GM23338 (cell line): ENCODE data around the gene CAPN9. TPM values are rescaled to one million over a fixed set of nuclear protein-coding genes. Genes with fewer than 3 reads are reported as not detected.
A peak's percentile ranks its signal among the peaks of the same experiment; 100 is the strongest.

Experiments used
- ATAC-seq: fragments of 200-7000 bp; cut with Tn5 transposase; 3 replicates; pipeline ENCODE4 v1.9.1; 2020
- DNase-seq: peaks from one replicate; pipeline ENCODE4 v3.0.0-alpha.2; 2015; ENCODE audit warnings: low spot score
- H2AFZ ChIP-seq: fragments of 200-600 bp; sonication (generic); 2 replicates; pipeline ENCODE4 v1.8.0; 2016; ENCODE audit warnings: antibody characterized with exemption, mild to moderate bottlenecking, moderate library complexity
- H3F3A ChIP-seq: fragments of 200-600 bp; sonication (generic); replicated peaks from 2 replicates; pipeline ENCODE4 v1.8.0; 2017; ENCODE audit warnings: antibody characterized with exemption, mixed run types, low read depth
- H3K27ac ChIP-seq: fragments of 200-600 bp; sonication (generic); 2 replicates; pipeline ENCODE4 v1.6.1; 2016; ENCODE audit warnings: low read depth
- H3K27me3 ChIP-seq: fragments of 200-600 bp; sonication (generic); 2 replicates; pipeline ENCODE4 v1.8.0; 2016; ENCODE audit warnings: mild to moderate bottlenecking, mixed run types, moderate library complexity; ENCODE audit not compliant: insufficient read depth
- H3K36me3 ChIP-seq: fragments of 200-600 bp; sonication (generic); 2 replicates; pipeline ENCODE4 v1.8.0; 2016; ENCODE audit warnings: mild to moderate bottlenecking; ENCODE audit not compliant: insufficient read depth
- H3K4me1 ChIP-seq: fragments of 200-600 bp; sonication (generic); 2 replicates; pipeline ENCODE4 v1.8.0; 2016; ENCODE audit warnings: mild to moderate bottlenecking, moderate library complexity; ENCODE audit not compliant: insufficient read depth
- H3K4me2 ChIP-seq: fragments of 200-600 bp; sonication (generic); 2 replicates; pipeline ENCODE4 v1.7.1; 2017; ENCODE audit warnings: mixed run types
- H3K4me3 ChIP-seq: fragments of 200-600 bp; sonication (generic); 2 replicates; pipeline ENCODE4 v1.6.1; 2016; ENCODE audit warnings: mixed run types
- H3K79me2 ChIP-seq: fragments of 200-600 bp; sonication (generic); replicated peaks from 2 replicates; pipeline ENCODE4 v1.8.0; 2017; ENCODE audit warnings: mild to moderate bottlenecking; ENCODE audit not compliant: insufficient read depth
- H3K9me2 ChIP-seq: fragments of 200-600 bp; sonication (generic); 2 replicates; pipeline ENCODE4 v1.8.0; 2017; ENCODE audit not compliant: insufficient read depth
- H4K20me1 ChIP-seq: fragments of 200-600 bp; sonication (generic); replicated peaks from 2 replicates; pipeline ENCODE4 v1.8.0; 2017; ENCODE audit warnings: mild to moderate bottlenecking; ENCODE audit not compliant: insufficient read depth
- H3K27ac Mint-ChIP-seq: 2 replicates; pipeline ENCODE4 v1.8.0; 2020; ENCODE audit warnings: inconsistent platforms, mild to moderate bottlenecking, moderate library complexity, mixed read lengths
- H3K27me3 Mint-ChIP-seq: 3 replicates; pipeline ENCODE4 v1.8.0; 2022; ENCODE audit warnings: low read depth, mild to moderate bottlenecking, moderate library complexity, mixed read lengths, inconsistent platforms; ENCODE audit not compliant: insufficient read depth, poor library complexity
- H3K36me3 Mint-ChIP-seq: 3 replicates; pipeline ENCODE4 v1.8.0; 2021; ENCODE audit warnings: low read depth, mild to moderate bottlenecking, inconsistent platforms, moderate library complexity, mixed read lengths
- H3K4me1 Mint-ChIP-seq: 3 replicates; pipeline ENCODE4 v1.8.0; 2020; ENCODE audit warnings: mild to moderate bottlenecking, inconsistent platforms, mixed read lengths
- H3K4me3 Mint-ChIP-seq: 3 replicates; pipeline ENCODE4 v1.8.0; 2021; ENCODE audit warnings: moderate library complexity, mild to moderate bottlenecking, inconsistent platforms, mixed read lengths
- H3K9me3 Mint-ChIP-seq: 3 replicates; pipeline ENCODE4 v1.8.0; 2020; ENCODE audit warnings: moderate library complexity, mild to moderate bottlenecking, inconsistent platforms, mixed read lengths
- CTCF ChIP-seq, 2 experiments: fragments of 200-600 bp in 1 of 2; sonication (generic) in 1 of 2; conservative IDR thresholded peaks; 2 replicates each; pipeline versions ENCODE4 v1.5.1 to v1.6.1; 2016 to 2017; ENCODE audit warnings: antibody characterized with exemption in 2 of 2, low read depth in 2 of 2, mild to moderate bottlenecking in 2 of 2, moderate library complexity in 1 of 2
- POLR2AphosphoS5 ChIP-seq: IDR thresholded peaks from 2 replicates; pipeline ENCODE4 v1.6.1; 2016; ENCODE audit warnings: antibody characterized with exemption, low read depth
- REST ChIP-seq: IDR thresholded peaks from one replicate; pipeline ENCODE4 v1.6.1; 2018; ENCODE audit warnings: antibody characterized with exemption; ENCODE audit not compliant: unreplicated experiment
- STAT1 ChIP-seq: IDR thresholded peaks from one replicate; pipeline ENCODE4 v1.6.1; 2016; ENCODE audit warnings: antibody characterized with exemption; ENCODE audit not compliant: unreplicated experiment
- ZNF462 ChIP-seq: fragments of 250-450 bp; sonication (Bioruptor Pico); IDR thresholded peaks from 2 replicates; pipeline ENCODE4 v1.5.0; 2020; ENCODE audit warnings: mild to moderate bottlenecking, moderate library complexity
- polyA plus RNA-seq: library from polyadenylated mRNA; unstranded; fragments of >200 nt; fragmentation: Nextera tagmentation; extraction: Ambion mirVana; gene quantifications from 2 replicates; pipeline ENCODE4 v1.2.1, GENCODE V29; 2016
- total RNA-seq: library from RNA; depleted of rRNA; stranded (reverse); fragments of >200 nt; shearing (Covaris generic); gene quantifications from 2 replicates; pipeline ENCODE4 v1.2.3, GENCODE V29; 2014

Gene CAPN9
- total and polyA plus RNA-seq, 2 experiments from 2014 or later: 0.07 TPM; not detected in 1

- TF ChIP-seq STAT1 (no peak), CTCF (conservative IDR thresholded peaks at IDR 0.05; ENCODE audit: low read depth in 2 of 2) (peak; percentile 68 to 93)
- H3K27ac Mint-ChIP-seq: no peak overlapping the region
Observed at GRCh38 chr1:230797942-230798365, 50.8 kb downstream of the CAPN9 start.

GRCh38 chr1:230798491-230798890 lies 51.3 kb downstream of the CAPN9 start:
- H3K27me3 Mint-ChIP-seq: no peaks in the 10 kb centered on the region
- no peak for ATAC-seq
- TF ChIP-seq ZNF462 (CRISPR knock-in tag) (no peak), POLR2AphosphoS5 (no peak), REST (no peak), CTCF (conservative IDR thresholded peaks at IDR 0.05; ENCODE audit: low read depth in 2 of 2) (no peak)

More at GRCh38 chr1:230797942-230798365, 50.8 kb downstream of the CAPN9 start:
- H3K36me3 ChIP-seq: no peaks in the 10 kb centered on the region
- Mint-ChIP-seq H3K27me3 (no peaks in the 10 kb centered on the region), H3K36me3 (no peaks in the 10 kb centered on the region), H3K4me1 (peaks cover 3% of the 10 kb centered on the region; the same call in 2 of the 3 replicates), H3K4me3 (no peak overlapping the region), H3K9me3 (no peaks in the 10 kb centered on the region)
- DNase-seq: peak; percentile 86
- no peak overlapping the region for H2AFZ ChIP-seq
- no peaks in the 10 kb centered on the region for H3K4me1 ChIP-seq
- peaks cover 3% of the 10 kb centered on the region; the same call in 1 of the 2 replicates for H3K27me3 ChIP-seq
- no peaks in the 10 kb centered on the region for H3K9me2 ChIP-seq
- no peaks in the 10 kb centered on the region for H3F3A ChIP-seq
- no peaks in the 10 kb centered on the region for H3K79me2 ChIP-seq
- H3K4me3 ChIP-seq: no peak overlapping the region
- H4K20me1 ChIP-seq: no peaks in the 10 kb centered on the region
- peak; percentile 94 for ATAC-seq
- H3K27ac ChIP-seq: no peak overlapping the region
- H3K4me2 ChIP-seq: no peak overlapping the region

More at GRCh38 chr1:230798491-230798890, 51.3 kb downstream of the CAPN9 start:
- H3K36me3 Mint-ChIP-seq: no peaks in the 10 kb centered on the region
- Histone ChIP-seq H3K79me2 (no peaks in the 10 kb centered on the region), H3K4me1 (no peaks in the 10 kb centered on the region), H3K36me3 (no peaks in the 10 kb centered on the region), H3K4me3 (no peak overlapping the region), H3F3A (no peaks in the 10 kb centered on the region), H4K20me1 (no peaks in the 10 kb centered on the region), H3K4me2 (no peak overlapping the region), H3K27me3 (peaks cover 3% of the 10 kb centered on the region; the same call in 1 of the 2 replicates), H3K27ac (no peak overlapping the region), H2AFZ (no peak overlapping the region), H3K9me2 (no peaks in the 10 kb centered on the region)
- DNase-seq: no peak
- no peak overlapping the region for H3K27ac Mint-ChIP-seq
- peaks cover 3% of the 10 kb centered on the region; the same call in 2 of the 3 replicates for H3K4me1 Mint-ChIP-seq
- H3K9me3 Mint-ChIP-seq: no peaks in the 10 kb centered on the region
- no peak overlapping the region for H3K4me3 Mint-ChIP-seq
